Ramos (cell line): Measurements from ENCODE around the gene TMEM184B.

Experiments used
- in situ Hi-C: fragments of 300-500 bp; cut with MboI; formaldehyde crosslinking; loops from one replicate; pipeline ENCODE4 v1.14.3; 2022; ENCODE audit warnings: low sequenced_read_pairs; ENCODE audit not compliant: unreplicated experiment

Gene TMEM184B

DNA sequence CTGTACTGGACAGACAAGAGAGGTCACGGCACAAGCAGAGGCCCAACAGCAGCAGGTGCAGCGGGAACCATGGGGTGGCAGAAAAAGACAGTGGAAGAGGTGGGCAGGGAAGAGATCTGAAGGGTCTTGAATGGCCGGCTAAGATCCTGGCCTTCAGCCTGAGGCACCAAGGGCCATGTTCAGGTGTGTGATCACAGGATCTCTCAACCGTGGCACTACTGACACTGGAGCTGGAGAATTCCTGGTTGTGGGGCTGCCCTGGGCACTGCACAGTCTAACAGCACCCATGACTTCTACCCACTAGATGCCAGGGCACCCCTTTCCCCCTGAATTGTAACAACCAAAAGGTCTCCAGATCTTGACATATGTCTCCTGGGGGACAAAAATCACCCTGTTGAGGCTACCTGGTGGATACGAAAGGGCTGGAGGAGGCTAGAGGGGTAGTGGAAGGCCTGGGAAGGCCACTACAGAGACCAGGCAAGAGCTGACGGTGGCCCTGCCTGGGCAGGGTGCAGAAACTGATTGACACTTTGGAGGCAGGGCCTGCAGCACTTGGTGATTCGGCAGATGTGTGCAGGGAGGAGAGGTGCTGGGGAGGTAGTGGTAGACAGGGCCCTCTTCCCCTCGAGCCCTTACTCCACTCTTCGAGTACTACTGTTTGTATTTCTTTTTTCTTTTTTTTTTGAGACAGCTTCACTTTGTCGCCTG is 36.1 kb upstream of the TMEM184B start:
- in situ Hi-C loops: no loop called here

DNA sequence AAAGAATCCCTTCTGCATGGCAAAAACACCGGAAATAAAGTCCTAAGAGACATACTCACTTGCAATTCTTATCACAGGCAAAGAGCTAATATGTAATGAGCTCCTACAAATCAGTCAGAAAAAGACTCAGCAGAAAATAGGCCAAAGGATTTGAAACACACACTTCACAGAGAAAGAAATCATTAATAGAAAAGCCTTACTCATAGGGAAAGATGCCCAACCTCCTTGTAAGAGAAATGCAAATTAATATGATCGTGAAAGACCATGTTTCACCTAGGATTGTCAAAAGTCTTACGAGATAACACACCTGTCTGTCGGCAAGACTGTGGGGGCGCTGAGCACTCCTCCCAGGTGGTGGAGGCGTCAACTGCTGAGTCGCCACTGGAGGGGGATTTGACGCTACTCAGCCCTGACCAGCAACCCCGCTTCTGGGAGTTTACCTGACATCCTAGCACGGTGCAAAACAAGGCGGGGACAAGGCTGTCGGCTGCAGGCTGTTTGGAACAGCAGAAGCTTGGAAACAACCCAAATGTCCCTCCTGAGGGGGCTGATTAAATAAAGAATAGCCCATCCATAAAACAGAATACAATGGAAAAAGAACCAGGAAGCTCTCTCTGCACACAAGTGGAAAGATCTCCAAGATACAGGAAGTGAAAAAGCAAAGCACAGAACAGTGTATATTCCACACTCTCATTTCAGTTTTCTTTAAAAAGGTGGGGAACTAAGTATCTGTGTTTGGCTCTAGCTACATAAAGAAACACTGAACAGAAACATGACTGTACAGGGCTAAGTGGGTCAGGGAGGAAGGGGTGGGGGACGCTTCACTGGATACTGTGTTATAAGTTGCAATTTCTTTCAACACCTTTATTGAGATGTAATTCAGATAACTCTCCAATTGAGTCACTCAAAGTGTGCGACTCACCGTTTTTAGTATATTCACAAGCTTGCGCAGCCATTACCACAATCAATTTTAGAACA is 33.0 kb upstream of the TMEM184B start:
- in situ Hi-C loops: no loop called here

DNA sequence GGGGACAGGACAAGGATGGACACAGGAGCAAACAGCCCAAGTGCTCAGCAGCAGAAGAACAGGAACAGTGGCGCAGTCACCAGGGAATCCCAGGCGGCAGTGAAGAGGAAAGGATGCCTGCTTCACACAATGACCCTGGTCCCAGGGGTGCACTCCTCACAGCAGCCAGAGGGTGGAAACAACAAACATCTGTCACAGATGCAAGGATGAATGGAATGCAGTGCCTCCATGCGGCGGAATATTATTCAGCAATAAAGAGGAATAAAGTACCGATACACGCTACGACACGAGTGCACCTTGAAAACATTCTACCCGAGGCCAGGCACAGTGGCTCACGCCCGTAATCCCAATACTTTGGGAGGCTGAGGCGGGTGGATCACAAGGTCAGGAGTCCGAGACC is 31.7 kb upstream of the TMEM184B start:
- in situ Hi-C loops: no loop called here

DNA sequence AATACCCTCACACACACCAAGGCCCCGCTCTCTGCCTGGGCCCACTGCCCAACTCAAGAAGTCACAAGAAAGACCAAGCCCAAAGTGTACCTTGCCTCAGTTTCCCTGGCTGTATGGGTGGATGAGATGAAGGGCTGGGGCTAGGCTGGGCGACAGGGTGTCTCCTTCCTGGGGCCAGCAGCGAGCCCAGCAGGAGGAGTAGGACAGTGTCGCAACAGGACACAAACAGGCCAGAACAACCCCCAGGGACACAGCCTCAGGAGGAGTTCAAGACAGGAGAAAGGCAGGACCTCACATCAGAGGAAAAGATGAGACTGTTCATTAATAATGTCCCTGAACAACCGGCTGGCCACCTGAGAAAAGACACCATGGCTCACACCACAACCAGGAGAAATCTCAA is 31.2 kb upstream of the TMEM184B start:
- in situ Hi-C loops: no loop called here

DNA sequence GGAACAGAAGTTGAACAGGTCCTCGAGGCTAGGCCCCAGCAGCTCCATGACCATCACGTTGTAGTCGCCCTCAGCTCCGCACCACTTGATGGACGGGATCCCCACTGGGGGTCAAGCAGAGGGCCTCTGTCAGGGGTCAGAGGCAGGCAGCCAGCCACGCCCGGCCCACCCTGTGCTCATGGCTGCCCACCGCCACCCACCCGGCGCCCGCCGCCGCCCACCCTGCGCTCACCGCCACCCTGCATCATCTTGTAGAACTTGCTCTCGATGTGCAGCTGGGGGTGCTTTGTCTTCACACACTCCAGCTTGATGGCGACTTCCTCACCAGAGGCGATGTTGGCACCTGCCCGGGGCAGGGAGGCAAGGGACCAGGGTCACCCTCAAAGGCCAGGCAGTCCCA is 30.1 kb upstream of the TMEM184B start:
- in situ Hi-C loops: no loop called here

DNA sequence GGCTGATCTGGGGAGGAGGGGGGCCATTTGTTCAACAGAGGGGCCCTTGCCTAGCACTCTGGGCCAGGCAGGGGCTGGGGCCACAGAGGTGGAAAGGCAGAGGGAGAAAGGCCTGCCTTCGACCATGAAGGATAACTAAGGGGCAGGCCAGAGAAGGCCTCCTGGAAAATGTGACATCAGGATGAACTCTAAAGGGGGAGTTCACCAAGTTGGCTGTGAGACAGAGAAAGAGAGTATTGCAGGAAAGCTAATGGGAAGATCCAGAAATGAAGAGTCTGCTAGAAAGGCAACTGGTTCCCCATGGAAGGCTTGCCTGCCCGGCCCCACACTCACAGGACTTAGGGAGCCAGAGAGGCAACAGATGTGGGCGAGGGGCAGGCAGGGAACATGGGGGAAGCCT is 28.1 kb upstream of the TMEM184B start:
- in situ Hi-C loops: no loop called here

DNA sequence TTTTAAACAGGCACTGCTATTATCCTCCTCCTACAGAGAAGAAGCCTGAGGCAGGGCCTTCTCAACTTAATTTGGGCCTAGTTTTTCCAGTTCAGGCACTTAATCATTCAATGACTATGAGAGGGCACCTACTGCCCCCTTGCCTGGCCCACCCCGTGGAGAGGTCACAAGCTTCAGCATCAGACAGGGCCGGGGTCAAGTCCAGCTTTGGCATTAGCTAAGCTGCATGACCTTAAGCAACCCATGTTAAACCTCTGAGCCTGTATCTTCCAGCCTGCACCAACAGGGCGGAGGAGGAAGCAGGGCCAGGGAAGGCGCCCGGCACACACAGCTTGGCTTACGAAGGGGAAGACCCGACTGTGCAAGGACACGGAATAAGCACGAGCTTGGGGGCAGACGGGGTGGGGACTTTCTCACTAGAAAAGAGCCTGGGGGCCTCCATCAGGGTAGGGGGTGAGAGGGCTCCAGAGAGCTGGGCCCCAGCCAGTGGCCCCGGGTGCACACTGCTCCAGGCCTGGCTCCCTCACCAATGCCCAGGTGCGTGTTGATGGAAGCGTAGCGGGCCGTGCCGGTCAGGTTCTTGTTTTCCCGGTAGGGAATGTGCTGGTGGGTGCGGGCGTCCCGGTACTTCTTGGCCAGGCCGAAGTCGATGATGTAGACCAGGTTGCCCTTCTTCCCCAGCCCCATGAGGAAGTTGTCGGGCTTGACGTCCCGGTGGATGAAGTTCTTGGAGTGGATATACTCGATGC is 27.6 kb upstream of the TMEM184B start:
- in situ Hi-C loops: no loop called here

DNA sequence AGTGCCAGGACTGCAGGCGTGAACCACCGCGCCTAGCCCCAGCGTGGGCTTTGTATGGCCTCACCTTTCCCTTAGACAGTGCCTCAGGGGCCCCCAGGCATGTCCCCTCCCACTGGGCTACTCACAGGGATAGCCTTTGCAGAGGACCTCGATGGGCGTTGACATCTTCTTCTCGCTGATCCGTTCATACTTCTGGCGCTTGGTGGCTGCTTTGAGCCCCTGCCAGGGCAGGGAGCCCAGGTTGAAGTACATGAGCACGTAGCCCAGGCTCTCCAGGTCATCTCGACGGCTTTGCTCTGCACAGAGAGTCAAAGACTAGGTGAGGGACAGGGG is 26.9 kb upstream of the TMEM184B start:
- in situ Hi-C loops: no loop called here

DNA sequence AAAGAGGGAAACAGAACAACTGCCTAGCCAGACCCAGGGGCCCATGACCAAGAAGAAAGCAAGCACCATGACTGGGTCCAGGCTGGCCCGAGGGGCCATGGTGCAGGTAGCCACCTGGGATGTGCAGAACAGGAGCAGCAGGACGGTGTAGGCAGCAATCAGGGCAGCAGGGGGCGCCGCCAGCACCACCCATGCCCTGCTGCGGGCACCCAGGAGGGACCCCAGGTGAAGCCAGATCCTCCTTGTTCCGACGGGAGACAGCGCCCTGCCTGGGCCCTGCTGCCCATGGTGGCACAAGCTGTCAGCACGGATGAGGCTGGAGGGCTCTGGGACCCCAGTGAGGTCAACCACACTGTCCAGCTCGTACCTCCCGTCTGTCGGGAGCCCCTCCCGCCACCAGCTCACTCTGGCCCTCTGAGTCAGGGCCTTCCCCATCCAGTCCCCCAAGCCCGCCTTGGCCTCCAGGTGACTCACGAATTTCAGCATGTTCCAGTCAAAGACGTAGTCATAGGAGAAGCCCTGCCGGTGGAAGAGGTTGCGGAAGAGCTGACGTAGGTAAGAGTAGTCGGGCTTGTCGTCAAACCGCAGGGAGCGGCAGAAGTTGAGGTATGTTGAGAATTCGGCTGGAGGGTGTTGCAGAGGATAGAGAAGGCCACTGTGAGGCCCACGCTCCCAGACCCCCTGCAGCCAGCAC is 25.6 kb upstream of the TMEM184B start:
- in situ Hi-C loops: no loop called here

DNA sequence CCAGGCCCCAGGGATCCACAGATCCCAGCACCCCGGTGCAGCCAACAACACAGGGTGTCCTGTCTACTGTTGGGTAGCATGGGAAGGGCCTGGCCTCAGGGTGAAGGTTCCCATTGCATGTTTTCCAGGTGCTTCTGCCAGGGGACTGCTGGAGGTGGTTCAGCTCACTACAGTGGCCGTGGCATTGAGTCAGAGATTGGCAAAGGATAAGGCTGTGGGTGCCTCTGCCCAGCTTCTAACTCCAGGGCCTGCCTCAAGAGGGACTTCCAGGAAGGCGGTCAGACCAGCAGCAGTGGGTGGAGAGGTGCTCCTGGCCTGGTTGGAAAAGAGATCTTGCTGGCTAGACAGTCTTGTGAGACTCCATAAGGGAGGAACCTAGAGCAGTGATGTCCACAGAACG is 23.6 kb upstream of the TMEM184B start:
- in situ Hi-C loops: no loop called here

DNA sequence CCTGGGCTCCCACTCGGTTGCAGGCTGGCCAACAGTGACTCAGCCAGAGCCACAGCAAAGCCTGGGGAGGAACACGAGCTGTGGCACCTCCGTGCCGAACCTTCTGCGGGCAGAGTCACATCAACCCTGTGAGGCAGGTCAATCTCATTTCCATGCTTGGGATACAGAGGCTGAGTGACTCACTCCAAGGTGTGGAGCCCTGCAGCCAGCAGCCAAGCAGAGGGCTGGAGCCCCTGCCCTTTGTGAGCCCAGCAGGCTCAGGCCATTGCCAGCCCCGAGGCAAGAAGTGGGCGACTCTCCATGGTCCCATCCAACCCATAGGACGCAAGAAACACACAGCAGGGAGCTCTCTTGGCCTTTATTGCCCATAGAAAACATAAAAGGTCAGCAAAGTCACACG is 23.1 kb upstream of the TMEM184B start:
- in situ Hi-C loops: no loop called here

DNA sequence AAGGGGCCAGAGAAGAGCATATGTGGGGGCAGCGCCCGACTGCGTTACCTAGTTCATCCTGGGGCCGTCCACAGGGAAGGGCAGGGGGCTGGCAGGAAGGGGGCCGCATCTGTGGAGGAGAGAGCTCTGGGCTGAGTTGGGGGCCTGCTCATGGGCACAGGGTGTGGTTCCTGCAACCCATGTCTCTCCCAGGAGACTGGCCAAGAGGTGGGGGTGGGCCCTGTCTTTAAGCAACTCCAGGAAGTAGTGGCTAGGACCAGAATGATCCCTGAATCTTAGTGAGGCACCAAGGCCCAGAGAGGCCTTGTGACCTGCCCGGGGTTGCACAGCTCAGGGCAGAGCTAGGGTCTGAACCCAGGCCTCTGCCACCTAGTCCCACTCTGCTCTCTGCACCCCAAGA is 22.5 kb upstream of the TMEM184B start:
- in situ Hi-C loops: no loop called here

DNA sequence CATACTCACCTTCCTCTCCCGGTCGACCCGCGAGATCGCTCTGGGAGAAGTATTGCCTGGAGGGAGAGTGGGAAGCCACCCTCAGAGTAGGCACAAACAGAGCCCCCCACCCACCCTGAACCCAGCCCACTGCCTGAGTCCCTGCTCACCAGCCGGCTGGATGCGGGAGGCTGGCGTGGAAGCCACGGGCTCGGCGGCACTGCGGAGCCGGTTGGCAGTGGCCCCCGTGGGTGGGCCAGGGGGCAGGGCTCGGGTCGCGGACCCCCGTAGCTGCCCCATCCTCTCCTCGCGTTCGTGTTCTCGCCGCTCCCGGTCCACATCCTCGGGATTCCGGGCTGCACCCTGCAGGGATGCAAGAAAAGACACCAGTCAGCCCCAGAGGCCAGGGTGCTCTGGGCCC is 21.4 kb upstream of the TMEM184B start:
- in situ Hi-C loops: no loop called here

DNA sequence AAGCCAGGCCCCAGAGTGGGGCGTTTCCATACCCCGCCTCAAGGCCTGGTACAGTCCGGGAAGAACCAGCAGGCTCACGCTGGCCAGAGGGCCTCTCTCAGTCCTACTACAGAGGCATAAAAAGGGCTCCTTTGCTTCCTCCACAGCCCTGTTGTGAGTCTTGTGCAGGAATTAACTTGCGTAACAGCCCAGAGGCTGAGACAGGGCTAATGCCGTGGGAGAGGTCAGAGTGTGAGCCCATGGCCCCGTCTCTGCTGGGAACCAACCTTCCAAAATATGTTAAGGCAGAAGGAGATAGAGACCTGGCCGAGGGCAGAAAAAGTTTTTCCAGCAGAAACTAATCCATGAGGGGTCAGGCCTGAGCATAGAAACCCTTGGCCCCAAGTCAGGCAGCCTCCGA is 19.9 kb upstream of the TMEM184B start:
- in situ Hi-C loops: no loop called here

DNA sequence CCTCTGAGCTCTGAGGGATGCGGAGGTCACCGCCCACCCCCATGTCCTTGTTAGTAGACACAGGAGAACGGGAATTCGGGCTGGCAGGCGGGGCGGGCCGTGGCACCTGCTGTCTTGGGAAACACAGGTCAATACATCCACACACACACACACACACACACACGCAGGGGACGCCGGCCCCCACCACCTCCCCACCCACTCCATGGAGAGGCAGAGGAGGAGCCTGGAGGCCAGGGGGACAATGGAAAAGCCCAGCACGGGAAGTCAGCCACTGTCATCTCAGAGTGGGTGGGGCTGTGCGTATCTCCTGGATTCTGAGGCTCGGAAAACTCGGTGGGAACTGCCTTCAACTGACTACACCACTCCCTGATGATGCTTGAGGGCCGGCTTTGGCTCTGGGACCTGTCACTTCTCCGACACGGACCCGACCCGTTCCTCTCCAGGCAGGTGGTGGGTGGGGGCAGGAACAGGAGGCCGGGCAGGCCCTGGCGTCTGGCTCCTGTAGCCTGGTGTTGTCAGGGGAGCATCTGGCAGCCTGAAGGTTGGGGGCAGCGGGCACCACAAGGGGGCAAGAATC is 18.5 kb upstream of the TMEM184B start:
- in situ Hi-C loops: no loop called here

DNA sequence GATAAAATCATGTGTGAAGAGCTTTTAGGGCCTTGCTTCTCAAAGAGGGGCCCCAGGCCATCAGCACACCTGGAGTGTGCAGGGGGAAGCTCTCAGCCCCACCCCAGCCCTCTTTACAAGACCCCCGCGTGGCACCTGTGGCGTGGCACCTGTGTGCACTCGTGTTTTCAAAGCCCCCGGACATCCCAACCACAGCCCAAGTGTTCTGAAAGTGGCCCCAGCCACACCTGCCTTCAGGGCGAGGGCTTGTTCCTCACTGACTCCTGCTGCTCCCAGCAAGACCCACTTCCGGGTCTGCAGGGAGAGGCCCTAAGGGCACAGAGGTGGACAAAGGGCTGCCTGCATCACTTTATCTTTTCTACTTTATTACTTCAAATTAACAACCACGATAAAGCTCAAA is 17.5 kb upstream of the TMEM184B start:
- in situ Hi-C loops: no loop called here

DNA sequence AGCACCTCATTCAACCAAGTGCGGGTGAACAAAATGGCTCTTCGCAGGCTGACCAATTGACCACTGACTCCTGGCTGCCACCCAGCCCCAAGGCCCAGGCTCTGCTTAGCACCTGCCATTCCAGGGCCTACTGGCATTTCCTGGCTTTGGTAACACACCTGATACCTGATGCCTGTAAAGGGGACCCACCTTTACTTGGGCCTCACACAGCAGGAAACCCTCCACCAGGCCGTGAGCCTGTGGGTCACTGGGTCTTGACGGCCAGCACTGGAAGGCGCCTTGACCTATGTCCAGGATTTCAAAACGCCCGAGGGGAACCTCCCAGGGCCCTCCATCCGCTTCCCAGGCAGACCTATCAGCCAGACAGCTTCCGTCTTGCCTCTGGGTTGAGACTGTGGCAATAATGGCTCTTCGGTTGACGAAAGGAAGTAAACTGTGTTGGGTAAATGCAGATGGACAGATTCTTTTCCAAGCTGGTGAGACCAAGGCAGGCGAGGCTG is 16.8 kb upstream of the TMEM184B start:
- in situ Hi-C loops: no loop called here

DNA sequence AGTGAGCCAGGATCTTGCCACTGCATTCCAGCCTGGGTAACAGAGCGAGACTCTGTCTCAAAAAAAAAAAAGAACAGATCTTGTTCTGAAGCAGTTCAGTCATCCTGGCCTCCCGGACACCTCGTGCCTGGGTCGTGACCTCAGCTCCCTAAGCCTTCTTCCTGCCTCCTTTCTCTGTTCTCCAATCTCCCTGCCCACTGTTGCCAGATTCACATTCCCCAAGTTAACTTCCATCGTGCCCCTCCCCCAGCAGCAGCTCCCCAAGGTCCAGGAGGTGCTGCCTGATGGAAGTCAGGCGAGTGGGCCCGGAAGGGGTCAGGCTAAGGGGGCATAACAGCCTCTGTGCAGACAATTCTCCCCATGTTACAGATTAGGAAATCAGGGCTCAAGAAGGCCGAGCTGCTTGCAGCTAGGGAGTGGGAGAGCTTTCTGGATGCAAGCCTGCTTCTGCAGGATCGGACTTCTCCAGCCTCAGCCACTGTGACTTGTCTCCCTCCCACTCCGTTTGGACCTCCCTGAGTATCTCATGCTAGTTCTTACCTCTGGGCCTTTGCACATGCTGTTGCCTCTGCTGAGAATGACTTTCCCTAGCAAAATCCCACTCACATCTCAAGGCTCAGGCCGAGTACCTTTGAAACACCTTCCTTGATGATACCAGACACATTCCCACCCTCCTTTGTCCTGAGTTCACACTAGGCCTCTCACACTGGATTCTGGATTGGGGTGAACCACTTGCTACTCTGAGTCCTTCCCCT is 14.3 kb upstream of the TMEM184B start:
- in situ Hi-C loops: no loop called here

DNA sequence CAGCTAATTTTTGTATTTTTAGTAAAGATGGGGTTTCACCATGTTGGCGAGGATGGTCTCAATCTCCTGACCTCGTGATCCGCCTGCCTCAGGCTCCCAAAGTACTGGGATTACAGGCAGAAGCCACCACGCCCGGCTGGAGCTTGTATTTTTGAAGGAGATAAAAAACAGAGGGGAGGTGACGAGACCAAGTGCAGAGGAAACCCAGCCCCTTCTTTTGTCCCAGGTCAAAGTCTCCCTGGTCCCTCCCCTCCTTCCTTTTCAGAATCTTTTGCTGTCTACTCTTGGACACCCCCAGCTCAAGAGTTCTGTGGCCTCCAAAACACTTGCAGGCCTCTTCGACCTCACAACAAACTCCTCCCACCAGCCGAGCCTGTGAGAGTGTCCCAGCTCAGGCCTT is 12.2 kb upstream of the TMEM184B start:
- in situ Hi-C loops: no loop called here
